IPS-15b (cell line): ENCODE measurements around the gene SLC35A2.
"Not testable (repeated sequence)": the region's sequence is repeated elsewhere in the genome, so short reads cannot be mapped to it uniquely, and the experiment has no call there.

ENCODE experiments used
- H3K27me3 ChIP-seq: one replicate; pipeline ENCODE4 v1.6.1; 2013; ENCODE audit warnings: low read length; ENCODE audit not compliant: control insufficient read depth, insufficient read depth
- H3K36me3 ChIP-seq: one replicate; pipeline ENCODE4 v1.6.1; 2013; ENCODE audit warnings: low read length; ENCODE audit not compliant: control insufficient read depth, insufficient read depth
- H3K4me1 ChIP-seq: one replicate; pipeline ENCODE4 v1.6.1; 2013; ENCODE audit warnings: mild to moderate bottlenecking, low read length; ENCODE audit not compliant: control insufficient read depth, insufficient read depth
- H3K4me3 ChIP-seq: one replicate; pipeline ENCODE4 v1.5.1; 2013; ENCODE audit warnings: low read depth, low read length
- H3K9ac ChIP-seq: one replicate; pipeline ENCODE4 v1.6.1; 2013; ENCODE audit warnings: low read depth, mild to moderate bottlenecking, low read length
- H3K9me3 ChIP-seq: one replicate; pipeline ENCODE4 v1.6.1; 2013; ENCODE audit warnings: mild to moderate bottlenecking, low read length; ENCODE audit not compliant: control insufficient read depth, insufficient read depth

SLC35A2 gene

DNA sequence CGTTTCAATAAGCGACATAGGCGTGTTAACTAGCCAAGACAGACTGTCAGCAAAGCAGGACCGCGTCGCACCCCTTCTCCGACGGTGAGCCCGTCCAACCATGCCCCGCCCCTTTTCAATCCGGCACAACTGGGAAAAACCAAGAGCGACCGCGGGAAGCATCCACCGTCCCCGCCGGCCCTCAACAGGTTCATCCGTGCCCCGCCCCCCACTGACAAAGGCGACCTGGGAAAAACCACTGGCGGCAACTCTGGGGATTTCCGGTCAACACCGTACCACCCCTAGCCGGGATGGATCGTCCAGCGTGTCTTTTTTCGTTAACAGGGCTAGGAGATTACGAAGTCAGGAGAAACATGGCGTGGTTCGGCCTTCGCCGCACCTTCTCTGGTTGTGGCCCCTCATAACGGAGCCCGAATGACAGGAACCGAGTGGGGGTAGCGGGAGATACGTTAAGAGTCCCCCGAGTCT, 14.3 kb downstream of the SLC35A2 start:
- H3K9me3 ChIP-seq: no peaks in the 10 kb centered on the region
- H3K4me1 ChIP-seq: peaks cover 3% of the 10 kb centered on the region
- H3K4me3 ChIP-seq: peak overlapping the region; percentile 93
- peak overlapping the region; percentile 87 for H3K9ac ChIP-seq
- H3K27me3 ChIP-seq: no peaks in the 10 kb centered on the region
- peaks cover 27% of the 10 kb centered on the region for H3K36me3 ChIP-seq

DNA sequence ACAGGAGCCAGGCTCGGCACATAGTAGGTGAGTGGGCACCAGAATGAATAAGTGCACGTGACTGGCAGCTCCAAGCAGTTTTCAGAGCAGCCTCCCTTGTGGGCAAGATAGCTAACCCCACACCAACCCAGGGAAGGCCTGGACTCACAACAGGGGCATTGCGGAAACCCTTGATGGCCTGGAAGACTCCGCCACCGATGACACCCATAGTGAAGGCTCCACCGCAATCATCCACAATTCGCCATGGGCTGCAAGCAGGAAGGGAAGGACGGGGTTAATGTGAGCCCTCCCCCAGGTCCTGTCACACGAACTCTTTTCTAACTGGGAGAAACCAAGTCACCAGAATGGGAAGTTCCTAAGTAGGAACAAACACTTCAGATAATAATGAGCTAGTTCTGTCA, 14.8 kb downstream of the SLC35A2 start:
- peaks cover 3% of the 10 kb centered on the region for H3K4me1 ChIP-seq
- H3K27me3 ChIP-seq: no peaks in the 10 kb centered on the region
- H3K9me3 ChIP-seq: no peaks in the 10 kb centered on the region
- H3K4me3 ChIP-seq: peak overlapping the region; percentile 93
- H3K36me3 ChIP-seq: peaks cover 23% of the 10 kb centered on the region
- H3K9ac ChIP-seq: peak overlapping the region; percentile 79

DNA sequence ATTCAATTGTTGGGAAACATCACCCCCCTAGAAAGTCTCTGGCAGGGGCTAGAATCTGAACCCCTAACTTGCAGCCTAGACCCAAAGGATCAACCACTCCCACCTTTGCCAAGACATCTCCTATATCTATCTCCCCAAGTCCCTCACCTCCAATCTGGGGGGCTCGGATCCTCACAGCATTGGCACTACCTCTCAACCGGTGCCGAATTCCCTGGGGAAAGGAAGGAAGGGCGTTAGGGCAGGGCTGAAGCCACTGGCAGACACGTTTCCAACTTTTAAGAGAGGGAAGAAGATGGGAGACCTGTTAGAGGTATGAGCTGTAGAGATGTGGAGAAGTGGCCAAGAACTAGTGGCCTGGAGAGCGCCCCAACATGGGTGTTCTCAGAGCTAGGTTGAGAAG, 16.6 kb downstream of the SLC35A2 start:
- Histone ChIP-seq H3K4me1 (peaks cover 5% of the 10 kb centered on the region), H3K9ac (no peak overlapping the region), H3K36me3 (peaks cover 15% of the 10 kb centered on the region), H3K4me3 (no peak overlapping the region), H3K27me3 (no peaks in the 10 kb centered on the region), H3K9me3 (no peaks in the 10 kb centered on the region)

DNA sequence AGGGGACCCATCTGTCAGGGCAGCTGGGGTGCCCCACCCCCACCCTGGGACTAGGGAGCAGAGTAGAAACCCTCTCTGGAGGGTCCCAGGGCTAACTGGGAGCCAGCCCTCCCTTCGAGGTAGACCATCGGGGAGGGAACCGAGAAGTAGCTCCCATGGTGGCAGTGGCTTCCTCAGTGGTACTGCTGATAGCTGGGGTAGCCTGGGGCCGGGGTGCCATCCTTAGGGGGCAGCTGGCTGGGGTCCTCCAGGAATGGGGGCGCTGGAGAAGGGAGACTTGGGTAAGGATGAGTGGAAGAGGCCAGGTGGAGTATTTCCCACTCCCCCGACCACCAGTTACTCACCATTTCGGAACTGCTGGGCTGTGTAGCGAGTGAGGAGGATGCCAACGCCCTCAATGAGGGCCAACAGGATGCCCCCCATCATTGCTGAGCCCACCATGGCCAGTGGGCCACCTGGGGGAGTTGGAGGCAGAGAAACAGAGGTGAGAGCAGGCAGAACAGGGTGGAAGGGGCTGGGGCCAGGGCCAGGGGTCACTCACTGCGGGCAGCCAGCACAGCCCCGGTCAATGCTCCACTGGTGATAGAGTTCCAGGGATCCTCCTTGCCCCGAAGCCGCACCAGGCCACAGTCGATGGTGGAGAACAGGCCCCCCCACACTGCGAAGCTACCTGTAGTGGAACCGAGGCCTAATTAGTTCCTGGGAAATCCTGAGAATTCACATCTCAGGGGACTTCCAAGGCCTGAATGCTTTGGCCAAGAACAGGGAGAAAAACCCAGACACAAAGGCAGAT, 17.7 kb downstream of the SLC35A2 start:
- Histone ChIP-seq H3K4me3 (no peak overlapping the region), H3K27me3 (no peaks in the 10 kb centered on the region), H3K36me3 (peaks cover 12% of the 10 kb centered on the region), H3K9ac (no peak overlapping the region), H3K4me1 (peaks cover 5% of the 10 kb centered on the region), H3K9me3 (no peaks in the 10 kb centered on the region)

DNA sequence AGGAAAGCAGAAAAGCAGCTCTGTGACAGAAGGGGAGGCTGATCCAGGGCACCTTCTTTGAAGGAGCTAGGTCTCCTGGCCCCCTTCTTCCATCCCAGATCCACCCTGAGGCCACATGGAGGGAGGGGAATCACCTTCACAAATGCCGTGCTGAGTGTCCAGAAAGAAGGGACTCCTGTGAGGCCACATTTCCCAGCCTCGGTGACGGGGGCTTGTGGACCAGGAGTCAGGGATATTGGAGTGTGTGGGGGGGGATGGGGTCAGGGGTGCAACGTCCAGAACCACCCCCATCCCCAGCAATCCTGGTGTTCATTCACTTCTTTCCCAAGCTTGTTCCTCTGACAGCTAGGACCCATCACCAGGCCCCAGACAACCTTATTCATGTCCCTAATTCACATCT, 18.6 kb downstream of the SLC35A2 start:
- no peaks in the 10 kb centered on the region for H3K27me3 ChIP-seq
- no peaks in the 10 kb centered on the region for H3K9me3 ChIP-seq
- peaks cover 5% of the 10 kb centered on the region for H3K4me1 ChIP-seq
- H3K4me3 ChIP-seq: no peak overlapping the region
- peaks cover 12% of the 10 kb centered on the region for H3K36me3 ChIP-seq
- no peak overlapping the region for H3K9ac ChIP-seq

DNA sequence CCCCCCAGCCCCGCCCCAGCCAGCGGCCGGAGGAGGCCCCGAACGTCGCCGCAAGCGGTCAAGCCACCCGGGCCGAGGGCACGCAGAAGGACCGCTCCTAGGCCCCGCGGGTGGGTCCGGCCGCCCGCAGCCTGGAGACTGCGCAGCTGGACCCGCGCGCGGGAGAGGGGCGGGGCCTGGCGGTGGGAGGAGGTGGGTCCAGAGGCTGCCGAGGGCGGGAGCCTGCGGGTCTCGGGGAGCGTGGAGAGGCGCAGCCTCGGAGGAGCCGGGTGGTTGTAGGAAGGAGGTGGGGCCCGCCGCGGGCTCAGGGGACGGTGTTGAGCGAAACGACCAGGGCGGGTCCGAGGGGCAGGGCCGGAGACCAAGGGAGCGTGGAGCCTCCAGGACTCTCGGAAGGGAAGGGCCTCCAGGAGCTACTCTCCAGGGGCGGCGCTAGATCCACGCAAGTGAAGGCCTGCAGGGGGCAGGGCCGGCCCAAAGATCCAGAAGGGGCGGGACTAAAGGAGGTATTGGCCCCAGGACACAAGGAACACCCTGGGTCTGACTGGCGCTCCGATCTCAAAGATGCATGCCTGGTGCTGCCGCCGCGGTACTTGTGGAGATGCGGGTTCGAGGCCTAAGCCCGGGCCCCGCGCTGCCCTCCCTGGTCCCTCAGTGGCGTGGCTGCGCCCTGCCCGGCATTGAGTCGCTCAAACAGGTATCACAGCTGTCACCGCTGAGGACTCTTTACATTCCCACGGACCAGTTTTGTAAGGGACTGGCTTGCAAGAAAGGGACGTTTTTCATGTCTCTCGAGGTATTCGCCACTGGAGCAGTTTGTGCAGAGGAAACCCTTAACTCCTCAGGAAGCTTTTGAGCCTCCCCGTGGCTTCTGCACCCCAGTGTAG, 19.8 kb downstream of the SLC35A2 start:
- H3K9me3 ChIP-seq: no peaks in the 10 kb centered on the region
- H3K9ac ChIP-seq: no peak overlapping the region
- no peaks in the 10 kb centered on the region for H3K27me3 ChIP-seq
- peak overlapping the region; percentile 65 for H3K4me3 ChIP-seq
- H3K4me1 ChIP-seq: peaks cover 5% of the 10 kb centered on the region
- peaks cover 12% of the 10 kb centered on the region for H3K36me3 ChIP-seq

DNA sequence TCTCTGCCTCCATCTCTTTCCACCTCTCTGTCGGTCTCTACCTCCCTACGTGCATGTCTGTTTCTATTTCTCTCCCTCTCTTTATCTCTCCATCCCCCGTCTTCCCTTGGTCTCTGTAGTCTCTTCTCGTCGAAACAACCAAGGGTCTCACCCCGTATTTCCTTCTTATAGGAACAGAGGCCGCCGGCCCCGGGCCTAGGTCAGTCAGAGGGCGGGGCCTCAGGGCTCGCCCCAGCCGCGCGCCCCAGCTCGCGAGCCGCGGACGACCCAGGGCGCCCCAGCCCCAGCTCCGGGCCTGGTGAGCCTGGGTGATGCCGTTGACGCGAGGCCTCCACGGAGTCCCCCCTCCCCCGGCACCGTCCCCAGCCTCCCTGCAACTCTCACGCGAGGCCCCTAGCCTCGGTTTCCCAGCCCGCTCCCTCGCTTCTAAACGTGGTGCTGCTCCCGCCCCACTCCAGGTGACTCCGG, 20.5 kb downstream of the SLC35A2 start:
- Histone ChIP-seq H3K9me3 (no peaks in the 10 kb centered on the region), H3K4me1 (peaks cover 2% of the 10 kb centered on the region), H3K27me3 (no peaks in the 10 kb centered on the region), H3K36me3 (peaks cover 12% of the 10 kb centered on the region), H3K9ac (no peak overlapping the region), H3K4me3 (peak overlapping the region; percentile 65)

DNA sequence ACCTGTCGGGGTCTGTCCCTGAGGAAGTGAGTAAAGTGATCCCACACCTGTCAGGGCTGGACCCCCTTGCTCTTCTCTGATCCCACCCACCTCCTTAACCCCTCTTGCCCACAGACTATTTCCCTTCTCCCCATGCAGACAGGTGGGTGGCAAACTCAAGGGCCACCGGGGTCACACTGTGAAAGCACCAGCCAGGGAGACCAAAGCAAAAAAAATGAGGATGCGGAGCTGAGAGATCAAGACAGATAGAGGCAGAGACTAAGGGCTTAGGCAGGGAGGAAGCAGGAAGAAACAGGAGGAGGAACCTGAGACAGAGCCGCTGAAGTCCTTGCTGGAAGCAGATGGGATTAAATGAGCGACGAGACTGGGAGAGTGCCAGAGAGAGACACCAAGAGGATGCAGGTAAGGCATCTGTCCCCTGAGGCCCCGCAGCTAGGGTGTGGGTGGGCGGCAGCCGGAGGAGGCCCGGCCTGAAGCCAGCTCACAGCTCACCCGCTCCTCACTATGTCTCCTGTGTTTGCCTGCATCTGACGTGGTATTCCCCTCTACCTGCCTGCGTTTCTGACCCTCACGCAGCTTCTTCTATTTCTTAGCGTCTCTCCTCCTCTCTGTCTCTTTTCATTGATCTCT, 21.0 kb downstream of the SLC35A2 start:
- H3K9me3 ChIP-seq: no peaks in the 10 kb centered on the region
- H3K4me1 ChIP-seq: peaks cover 2% of the 10 kb centered on the region
- H3K27me3 ChIP-seq: no peaks in the 10 kb centered on the region
- no peak overlapping the region for H3K9ac ChIP-seq
- H3K4me3 ChIP-seq: peak overlapping the region; percentile 65
- peaks cover 10% of the 10 kb centered on the region for H3K36me3 ChIP-seq

DNA sequence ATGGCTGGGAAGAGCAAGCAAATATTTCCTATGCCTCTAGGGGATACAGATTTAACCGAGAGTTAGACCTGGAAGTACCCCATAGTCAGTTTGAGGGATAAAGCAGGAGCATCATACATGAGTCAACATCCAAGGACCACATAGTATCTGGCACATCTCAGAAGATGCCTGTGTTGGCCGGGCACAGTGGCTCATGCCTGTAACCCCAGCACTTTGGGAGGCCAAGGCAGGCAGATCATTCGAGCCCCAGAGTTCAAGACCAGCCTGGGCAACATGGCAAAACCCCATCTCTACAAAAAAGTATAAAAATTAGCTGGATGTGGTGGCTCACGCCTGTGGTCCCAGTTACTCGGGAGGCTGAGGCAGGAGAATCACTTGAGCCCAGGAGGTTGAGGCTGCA, 24.9 kb downstream of the SLC35A2 start:
- not testable (repeated sequence) for H3K27me3 ChIP-seq, H3K4me3 ChIP-seq

DNA sequence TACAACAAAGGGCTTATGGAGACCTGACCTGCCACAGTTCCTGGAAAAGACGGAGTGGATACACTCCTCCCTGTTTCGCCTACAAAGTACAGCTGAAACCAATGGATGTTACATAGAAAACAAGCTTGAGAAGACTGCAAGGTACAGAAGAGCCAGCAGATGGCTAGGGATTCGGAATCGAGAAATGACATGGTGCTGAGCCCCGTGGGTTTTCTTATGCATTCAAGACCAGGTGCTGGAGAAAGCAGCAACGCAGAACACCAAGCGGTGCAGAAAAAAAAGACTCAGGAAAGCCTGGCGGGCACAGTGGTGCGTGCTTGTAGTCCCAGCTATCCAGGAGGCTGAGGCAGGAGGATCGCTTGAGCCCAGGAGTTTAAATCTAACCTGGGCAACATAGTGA, 27.7 kb downstream of the SLC35A2 start:
- H3K36me3 ChIP-seq: no peaks in the 10 kb centered on the region
- no peaks in the 10 kb centered on the region for H3K27me3 ChIP-seq
- H3K4me3 ChIP-seq: no peak overlapping the region
- no peak overlapping the region for H3K9ac ChIP-seq
- H3K4me1 ChIP-seq: no peaks in the 10 kb centered on the region
- H3K9me3 ChIP-seq: no peaks in the 10 kb centered on the region

More for the DNA sequence above, 24.9 kb downstream of the SLC35A2 start:
- not testable (repeated sequence) for H3K9me3 ChIP-seq, H3K9ac ChIP-seq, H3K36me3 ChIP-seq, H3K4me1 ChIP-seq

DNA sequence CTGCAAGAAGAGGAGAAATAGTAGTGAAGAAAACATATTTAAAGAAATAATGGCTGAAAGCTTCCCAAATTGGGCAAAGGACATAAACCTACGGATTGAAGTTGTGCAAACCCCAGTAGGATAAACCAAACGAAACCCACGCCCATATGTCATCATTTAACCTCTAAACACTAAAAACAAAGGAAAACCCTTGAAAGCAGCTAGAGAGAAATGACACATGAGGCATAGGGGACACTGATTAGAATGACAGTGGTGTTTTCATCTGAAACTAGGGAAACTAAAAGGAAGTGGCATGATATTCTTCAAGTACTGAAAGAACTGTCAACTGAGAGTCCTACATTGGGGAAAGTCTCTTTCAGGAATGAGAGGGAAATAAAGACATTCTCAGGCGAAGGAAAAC, 34.5 kb downstream of the SLC35A2 start:
- not testable (repeated sequence) for H3K9me3 ChIP-seq, H3K4me3 ChIP-seq, H3K4me1 ChIP-seq, H3K36me3 ChIP-seq, H3K27me3 ChIP-seq, H3K9ac ChIP-seq
